Transverse colon (tissue), 3 donors: ENCODE measurements around the gene PCCA.

Source experiments
- POLR2A ChIP-seq: fragments of 450-650 bp; IDR thresholded peaks from one replicate; pipeline ENCODE4 v1.6.1; 2016; ENCODE audit warnings: antibody characterized with exemption, mild to moderate bottlenecking, moderate library complexity
- TF ChIP-seq, protein P1 (sequence below), 5 experiments: fragments of 200-600 bp in 3 of 5; fragments of 450-650 bp in 2 of 5; sonication (generic) in 3 of 5; IDR thresholded peaks; 1 replicate in 2 of 5; 2 replicates in 3 of 5; pipeline ENCODE4 v1.5.1; 2016 to 2017; ENCODE audit warnings: antibody characterized with exemption in 5 of 5, inconsistent platforms in 3 of 5, mild to moderate bottlenecking in 2 of 5, moderate library complexity in 1 of 5

DNA sequence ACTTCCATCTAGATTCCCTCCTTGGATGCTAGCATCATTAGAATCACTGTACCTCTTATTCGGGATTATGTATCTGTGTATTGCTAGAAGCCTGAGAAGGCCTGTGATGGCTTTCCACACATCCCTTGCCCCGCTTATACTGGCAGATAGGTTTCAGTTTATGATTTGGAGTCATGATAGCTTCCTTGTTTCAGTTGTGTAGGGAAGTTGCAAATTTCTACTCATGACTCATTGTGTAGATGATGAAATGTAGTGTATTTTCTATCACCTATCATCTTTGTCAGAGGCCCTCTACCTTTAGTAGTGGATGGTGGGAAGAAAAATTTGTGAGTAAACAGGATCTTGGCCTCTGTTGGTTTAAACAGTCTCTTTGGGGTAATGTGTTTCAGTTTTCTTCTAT is 334.5 kb downstream of the PCCA start:
- TF ChIP-seq, protein P1, sequence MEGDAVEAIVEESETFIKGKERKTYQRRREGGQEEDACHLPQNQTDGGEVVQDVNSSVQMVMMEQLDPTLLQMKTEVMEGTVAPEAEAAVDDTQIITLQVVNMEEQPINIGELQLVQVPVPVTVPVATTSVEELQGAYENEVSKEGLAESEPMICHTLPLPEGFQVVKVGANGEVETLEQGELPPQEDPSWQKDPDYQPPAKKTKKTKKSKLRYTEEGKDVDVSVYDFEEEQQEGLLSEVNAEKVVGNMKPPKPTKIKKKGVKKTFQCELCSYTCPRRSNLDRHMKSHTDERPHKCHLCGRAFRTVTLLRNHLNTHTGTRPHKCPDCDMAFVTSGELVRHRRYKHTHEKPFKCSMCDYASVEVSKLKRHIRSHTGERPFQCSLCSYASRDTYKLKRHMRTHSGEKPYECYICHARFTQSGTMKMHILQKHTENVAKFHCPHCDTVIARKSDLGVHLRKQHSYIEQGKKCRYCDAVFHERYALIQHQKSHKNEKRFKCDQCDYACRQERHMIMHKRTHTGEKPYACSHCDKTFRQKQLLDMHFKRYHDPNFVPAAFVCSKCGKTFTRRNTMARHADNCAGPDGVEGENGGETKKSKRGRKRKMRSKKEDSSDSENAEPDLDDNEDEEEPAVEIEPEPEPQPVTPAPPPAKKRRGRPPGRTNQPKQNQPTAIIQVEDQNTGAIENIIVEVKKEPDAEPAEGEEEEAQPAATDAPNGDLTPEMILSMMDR (IDR thresholded peaks at IDR 0.05) = no peak
- no peak for TF ChIP-seq POLR2A
